HG03558 (cell line): ENCODE data around the gene DNHD1.

Source experiments
- ATAC-seq: cut with Tn5 transposase; IDR thresholded peaks from one replicate; pipeline ENCODE4 v1.9.1; 2021; ENCODE audit warnings: moderate number of reproducible peaks; ENCODE audit not compliant: unreplicated experiment; ENCODE audit errors: extremely low read depth

The DNHD1 gene

DNA sequence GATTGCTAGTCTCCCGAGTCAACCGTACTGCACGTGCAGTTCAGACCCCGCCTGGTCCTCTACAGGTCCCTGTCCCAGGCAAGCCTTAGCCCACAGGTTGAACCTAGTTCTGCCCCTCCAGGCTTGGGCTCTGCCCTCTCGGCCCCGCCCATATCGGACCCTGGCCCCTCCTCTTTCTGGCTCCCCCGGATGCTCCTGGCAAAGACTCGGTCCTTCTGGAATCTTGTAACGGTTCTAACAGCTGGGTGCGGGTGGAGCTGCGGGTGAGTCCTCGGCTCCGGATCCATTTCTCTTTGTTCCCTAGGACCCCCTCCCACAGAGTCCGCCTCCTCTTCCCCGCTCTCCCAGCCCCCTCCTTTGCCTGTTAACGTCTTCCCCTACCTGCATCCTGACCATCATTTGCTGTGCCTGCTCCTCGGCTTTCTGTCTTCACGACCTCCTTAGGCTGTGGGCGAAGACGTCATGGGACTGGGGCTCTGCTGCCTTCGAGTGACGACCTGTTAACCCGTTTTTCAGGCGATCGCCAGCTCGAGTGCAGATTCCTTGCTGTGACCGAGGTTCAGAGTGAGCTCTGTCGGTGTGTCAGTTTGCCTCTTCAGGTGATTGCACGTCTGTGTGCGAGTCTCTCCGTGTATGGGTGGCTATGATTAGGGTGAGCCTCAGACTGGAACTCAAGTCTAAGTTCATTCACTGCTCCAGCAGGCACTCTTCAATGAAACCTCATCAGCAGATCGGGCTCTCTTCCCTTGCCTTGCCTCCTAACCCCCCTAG is at the start of gene DNHD1:
Gene DNHD1, plus strand, starts transcription at position 212 of the 771 bp plus-strand sequence. CDS start 936 bp downstream, outside the sequence.
- ATAC-seq: no peak

- no peak for ATAC-seq
These were observed 48.5 kb upstream of the DNHD1 start for GRCh38 chr11:6448574-6448973.

DNA sequence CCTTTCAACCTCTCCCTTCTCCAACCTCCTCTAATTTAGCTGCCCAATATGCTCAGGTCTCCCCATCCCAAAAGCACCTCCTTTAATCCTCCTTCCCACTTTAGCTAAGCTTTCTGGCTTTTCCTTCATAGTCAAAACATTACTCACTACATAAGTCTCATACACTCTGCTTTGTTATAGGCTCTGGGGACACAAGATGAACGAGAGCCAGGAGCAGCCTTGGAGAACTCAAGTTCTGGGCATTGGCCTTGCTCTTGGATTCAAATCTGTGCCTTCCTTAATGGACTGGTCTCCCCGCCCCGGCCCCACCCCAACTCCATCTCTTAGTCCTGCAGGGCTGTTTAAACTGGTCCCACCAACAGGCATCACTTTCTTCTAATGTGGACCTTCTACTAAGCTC is 44.9 kb upstream of the DNHD1 start:
- ATAC-seq: no peak

GRCh38 chr11:6453152-6453551 is 43.9 kb upstream of the DNHD1 start:
- no peak for ATAC-seq

DNA sequence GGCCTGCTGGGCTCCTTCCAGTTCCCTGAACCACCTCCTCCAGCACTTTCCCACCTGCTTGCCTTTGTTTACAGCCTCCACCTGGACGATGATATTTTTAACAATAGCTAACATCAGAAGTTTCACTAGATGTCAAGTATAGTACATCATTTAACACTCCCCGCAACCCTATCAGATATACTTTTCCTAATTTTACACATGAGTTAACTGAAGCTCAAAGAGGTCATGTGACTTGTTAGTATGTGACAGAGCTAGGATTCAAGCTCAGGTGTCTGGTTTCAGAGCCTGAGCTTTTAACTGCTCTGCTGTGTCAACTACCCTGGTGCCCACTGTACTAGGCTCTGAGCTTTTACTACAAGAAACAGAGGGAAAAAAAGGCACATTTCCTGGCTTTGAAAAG is 42.0 kb upstream of the DNHD1 start:
- ATAC-seq: no peak

GRCh38 chr11:6456361-6457073 is 40.6 kb upstream of the DNHD1 start:
- ATAC-seq: no peak

- ATAC-seq: no peak
These were observed 39.3 kb upstream of the DNHD1 start for GRCh38 chr11:6457581-6458320.

DNA sequence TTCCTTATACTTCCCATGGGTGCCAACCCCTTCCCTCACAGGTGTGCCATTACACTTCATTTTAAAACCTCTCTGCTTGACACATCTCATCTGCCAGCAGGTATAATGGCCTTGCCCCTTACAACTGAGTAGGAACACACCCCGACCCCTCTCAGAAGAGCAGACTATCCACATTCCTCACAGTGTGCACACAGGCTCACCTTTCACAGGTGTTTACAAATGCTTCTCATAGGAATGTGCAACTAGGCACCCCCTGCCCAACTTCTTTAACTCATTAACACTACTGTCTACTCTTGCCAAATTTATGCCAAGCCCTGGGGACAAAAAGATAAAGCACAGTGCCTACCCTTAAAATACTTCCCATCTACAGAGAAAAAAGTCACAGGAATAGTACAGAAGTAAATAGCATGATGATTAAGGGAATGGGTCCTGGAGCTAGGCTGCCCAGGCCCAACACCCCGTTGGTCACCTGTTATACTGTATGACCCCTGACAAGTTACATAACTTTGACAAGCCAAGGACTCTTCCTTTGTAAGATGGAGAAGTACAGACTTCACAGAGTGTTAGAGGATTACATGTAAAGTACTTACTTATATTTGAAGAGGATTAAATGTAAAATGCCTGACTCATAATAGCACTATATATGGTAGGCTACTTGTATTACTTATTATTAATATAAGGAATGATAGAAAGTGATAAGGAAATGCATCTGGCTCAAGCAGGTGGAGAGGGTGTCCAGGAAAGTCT is 38.6 kb upstream of the DNHD1 start:
- no peak for ATAC-seq

DNA sequence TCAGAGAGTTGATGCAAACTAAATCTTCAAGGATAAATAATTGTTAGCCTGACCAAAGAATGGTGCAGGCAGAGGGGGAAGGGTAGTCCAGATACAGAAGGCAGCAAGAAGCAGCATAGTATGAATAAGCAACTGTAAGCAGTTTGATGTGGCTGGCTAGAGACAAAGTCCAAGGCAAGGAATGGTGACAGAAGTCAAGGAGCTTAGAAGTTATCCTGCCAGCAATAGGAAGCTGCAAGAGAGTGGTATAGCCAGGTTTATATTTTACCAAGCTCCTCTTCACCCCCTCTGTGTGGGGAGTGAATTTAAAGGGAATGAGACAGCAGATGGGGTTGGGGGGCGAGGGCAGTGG is 38.0 kb upstream of the DNHD1 start:
- ATAC-seq: no peak

- no peak for ATAC-seq
These were observed 28.2 kb upstream of the DNHD1 start for GRCh38 chr11:6468712-6469495.

DNA sequence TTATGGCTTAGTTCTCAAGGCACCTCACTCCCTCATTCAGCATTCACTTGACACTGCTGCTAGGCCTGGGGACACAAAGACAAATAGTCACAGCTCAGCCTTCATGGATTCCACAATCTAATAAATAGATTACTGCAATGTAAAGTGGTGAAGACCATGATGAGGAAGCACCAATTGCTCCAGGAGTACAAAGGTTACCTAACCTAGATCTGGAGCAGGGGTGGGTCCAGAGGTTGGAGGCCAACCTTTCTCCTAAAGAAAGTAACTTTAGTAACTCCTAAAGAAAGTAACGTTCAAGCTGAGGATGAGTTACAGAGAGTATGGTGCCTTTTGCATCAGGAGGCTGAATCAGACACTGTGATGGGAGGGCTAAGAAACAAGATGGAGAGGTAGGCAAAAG is 27.5 kb upstream of the DNHD1 start:
- ATAC-seq: no peak

DNA sequence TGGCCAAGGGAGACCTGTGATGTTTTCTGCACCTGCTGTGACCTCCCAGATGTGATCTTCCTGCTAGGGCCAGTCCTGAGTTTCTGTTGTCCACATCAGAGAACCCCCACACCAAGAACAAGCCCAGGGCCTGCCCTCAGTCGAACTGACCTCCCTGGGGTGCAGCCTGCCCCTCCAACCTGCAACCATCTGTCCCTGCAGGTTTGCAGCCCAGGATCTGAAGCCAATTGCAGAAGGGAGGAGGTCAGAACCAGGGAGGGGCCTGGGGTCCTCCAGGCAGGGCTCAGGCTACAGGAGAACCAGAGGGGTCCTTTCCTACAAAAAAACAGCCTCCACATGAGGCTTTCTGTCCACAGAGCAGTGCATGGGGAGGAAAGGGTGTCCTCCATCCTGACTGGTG is 24.1 kb upstream of the DNHD1 start:
- no peak for ATAC-seq

- no peak for ATAC-seq
These were observed 23.3 kb upstream of the DNHD1 start, which contains the start of gene TRIM3 for GRCh38 chr11:6473451-6474412. TSS of gene TRIM3 (minus strand) at chr11:6473941. CDS start at chr11:6465695, 8,246 bp downstream.

DNA sequence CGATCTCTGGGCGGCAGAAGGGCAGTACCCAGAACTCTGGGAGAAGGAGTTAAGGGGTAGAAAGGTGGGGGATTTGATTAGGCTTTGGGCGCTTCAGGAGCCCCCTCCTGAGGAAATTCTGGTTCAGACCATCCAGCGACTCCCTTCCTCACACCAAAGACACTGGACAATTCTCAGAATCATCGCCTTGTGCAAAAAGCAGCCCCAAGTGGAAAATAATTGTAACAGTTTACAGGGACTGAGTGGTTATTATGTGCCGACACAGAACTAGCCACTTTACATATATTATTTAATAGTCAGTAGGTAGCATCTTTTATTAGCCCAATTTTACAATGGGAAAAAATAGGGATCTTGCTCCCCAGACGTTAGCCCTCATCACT is 22.7 kb upstream of the DNHD1 start:
- no peak for ATAC-seq

DNA sequence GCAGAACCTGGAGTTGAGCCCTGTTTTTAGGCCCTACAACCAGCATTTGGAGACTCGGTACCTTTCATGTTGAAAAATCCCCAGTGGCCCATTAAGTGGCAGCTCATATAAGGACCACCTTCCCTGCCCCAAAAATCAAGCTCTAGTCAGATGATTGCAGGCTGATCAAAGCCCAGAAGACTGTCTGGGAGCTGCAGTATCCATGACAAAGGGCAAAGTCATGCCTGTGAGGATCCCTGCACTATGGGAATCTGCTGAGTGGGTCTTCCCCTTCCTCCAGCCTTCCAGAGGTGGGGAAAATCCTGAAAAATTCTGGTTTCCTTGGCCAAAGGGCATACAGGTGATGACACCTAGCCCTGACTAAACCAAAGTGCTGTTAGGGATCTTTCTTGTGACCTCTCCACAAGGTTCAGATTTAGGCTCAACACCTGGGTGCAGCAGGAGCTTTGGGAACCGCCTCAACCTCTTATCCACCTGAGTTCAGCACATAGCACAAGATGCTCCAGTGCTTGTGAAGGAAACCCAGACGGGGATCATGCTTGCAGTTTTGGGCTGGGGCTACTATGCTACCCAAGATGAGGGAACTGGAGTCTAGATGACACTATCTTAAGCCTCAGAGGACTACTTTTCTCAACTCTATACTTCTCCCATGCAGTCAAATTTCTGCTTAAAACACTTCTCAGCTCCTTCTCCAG is 22.1 kb upstream of the DNHD1 start:
- ATAC-seq: no peak

DNA sequence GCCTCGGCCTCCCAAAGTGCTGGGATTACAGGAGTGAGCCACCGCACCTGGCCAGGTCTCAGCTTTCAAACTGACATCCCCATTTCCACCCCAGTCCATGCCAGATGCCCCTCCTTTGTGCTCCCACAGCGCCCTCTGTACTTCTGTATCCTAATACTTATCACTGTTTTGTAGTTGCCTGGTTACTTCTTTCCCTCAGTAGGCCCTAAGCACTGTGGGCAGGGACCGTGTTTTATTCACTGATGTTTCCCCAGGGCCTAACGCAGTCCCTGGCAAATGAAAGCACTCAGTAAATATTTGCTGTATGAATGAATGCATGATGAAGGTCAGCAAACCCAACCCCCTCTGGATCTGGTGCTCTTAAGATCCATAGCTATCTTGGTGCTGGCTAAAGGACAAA is 21.1 kb upstream of the DNHD1 start:
- no peak for ATAC-seq

- ATAC-seq: no peak
These were observed 20.5 kb upstream of the DNHD1 start for GRCh38 chr11:6476571-6476970.

DNA sequence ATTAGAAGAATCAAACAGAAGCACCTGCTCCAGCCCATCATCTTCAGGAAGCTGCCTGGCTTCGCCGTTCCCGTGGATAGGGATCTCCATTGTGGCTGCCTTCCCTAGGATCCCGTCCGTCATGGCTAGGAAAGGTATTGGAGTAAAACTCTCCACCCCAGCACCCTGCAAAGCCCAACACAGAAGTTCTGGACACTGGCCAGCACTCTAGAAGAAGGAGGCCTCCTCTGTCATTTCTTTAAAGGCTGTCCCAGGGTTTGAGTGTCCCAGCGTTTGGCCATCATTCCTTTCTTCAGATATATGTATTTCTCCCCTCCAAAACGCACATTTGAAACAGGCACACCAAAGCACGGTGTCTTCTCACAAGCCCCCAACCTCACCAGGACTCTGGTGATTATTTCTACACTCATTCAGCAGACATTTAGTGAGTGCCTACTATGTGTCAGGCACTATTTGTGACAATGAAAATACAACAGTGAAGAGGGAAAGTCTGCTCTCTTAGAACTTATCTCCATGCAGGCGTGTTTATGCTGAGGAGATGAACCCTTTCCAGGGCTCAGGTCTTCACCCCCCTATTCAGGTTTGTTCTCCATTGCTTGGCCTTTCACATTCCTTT is 16.7 kb upstream of the DNHD1 start:
- no peak for ATAC-seq
